ENCODE results near the gene RIPOR2.
"Not testable (repeated sequence)": the region's sequence is repeated elsewhere in the genome, so short reads cannot be mapped to it uniquely, and the experiment has no call there.

Gene RIPOR2

DNA sequence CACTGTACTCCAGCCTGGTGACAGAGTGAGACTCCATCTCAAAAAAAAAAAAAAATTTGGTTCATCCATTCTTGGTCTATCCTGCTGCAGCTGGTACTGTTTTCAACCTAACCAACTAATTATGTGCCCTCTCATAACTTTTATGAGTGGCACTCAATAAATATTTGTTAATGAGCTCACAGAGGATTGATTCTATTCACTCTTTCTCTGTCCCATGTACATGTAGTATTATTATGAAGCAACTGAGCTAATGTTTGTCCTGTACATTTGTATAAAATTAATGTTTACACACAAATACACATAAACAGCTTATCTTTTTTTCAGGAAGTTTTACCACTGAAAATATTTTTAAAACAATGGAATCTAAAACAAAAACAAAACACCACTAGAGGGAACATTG, 10.1 kb downstream of the RIPOR2 start:
- no peak for DNase-seq (ENCODE audit: low spot score)

DNA sequence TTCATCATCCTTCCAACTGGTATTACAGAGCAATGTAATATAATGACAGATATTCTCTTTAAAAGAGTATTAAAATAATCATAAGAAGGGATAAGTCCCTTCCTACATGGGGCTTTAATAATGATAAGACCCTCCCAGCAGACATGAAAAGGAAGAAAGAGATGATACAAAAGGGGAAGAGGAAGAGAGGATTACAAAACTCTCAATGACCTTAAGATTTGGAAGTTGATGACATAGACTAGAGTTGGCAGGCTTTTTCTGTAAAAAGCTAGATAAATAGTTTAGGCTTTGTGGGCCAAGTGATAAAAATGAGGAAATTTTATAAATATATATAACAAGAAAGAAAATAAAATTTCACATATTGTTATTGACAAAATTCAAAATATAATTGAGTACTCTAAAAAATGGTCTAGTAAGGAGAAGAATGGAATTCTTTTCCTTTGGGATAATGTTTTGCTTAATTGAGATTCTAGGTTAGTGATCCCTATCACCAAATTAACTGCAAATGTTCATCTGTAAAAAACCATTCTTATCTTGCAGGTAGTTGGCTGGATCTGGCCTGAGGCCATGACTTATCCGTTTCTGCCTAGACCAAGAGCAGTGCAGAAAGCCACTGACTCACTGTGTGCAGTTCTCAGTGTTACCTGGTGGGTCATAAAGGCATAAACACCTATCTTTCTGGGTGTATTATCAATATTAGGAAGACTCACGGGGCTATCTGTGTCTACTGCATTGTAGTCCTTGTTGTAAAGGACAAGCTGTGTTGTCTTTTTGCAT, 11.0 kb downstream of the RIPOR2 start:
- no peak for DNase-seq (ENCODE audit: low spot score)

DNA sequence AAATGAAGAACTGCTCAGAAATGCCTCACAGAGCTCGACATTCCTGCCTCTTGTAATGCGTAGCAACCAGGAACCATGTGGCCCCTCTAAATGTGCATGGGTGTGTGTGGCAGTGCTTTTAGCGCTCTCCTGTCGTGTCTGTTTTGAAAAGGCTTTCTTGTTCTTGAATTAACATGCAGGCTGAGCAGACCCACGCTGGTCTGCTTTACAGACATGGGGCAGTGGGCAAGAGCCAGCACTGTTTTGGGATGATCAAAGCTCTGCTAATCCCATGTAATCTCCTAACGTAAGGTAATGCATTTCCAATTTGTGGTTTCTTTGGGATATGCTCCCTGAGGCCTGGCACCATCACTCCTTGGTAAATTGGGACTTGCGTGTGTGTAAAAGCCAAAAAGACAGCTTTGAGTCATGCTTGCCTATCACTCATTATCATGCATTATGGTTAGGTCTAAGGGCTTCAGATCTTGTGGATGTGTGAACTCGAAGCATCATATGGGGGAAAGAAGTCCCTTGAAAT, 11.8 kb downstream of the RIPOR2 start:
- DNase-seq (ENCODE audit: low spot score), result no peak

DNA sequence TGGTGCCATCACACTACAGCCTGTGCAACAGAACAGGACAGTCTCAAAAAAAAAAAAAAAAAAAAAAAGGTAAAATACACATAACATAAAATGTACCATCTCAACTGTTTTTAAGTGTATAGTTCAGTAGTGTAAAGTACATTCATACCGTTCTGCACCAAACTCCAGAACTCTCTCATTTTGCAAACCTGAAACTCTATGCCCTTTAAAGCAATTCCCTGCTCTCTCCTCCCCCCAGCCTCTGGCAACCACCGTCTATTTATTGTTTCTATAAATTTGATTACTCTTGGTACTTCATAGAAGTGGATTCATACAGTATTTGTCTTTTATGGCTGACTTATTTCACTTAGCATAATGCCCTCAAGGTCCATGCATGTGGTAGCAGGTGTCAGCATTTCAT, 12.9 kb downstream of the RIPOR2 start:
- DNase-seq (ENCODE audit: low spot score), result no peak

DNA sequence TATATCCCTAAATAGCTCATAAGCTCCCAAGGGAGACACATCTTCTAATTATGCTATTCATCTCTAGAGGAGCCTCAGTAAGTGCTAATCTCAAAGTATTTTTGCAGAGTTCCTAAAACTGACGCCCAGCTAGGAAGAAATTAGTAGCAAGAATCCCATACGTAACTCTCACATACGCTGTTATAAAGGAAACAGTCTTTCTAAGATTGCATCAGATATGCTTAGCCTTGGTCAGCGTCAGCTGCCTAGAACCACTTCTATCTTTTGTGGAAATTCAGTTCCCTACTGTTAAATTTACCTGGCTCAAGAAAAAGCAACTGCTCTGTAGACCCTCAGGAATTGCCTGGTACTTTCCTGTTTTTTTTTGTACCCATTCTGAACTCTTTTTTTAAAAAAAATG, 13.6 kb downstream of the RIPOR2 start:
- DNase-seq (ENCODE audit: low spot score), result no peak

DNA sequence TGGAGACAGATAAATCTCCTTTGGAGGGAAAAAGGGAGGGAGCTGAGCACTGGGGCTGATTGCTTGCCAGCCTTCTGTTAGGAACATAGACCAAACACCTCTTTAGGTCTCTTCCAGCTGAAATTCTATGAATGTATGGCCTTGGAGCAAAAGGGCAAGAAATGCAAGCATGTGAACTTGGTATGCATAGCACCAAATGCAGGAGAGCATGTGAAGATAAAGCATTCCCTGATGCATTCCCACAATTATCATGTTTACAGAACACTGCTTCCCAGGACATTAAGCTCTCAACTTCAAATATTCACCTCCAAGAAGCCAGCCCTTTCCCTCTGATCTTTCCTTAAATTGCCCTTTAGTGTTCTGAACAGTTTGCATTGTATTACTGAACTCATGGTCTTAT, 15.6 kb downstream of the RIPOR2 start:
- DNase-seq (ENCODE audit: low spot score), result no peak

DNA sequence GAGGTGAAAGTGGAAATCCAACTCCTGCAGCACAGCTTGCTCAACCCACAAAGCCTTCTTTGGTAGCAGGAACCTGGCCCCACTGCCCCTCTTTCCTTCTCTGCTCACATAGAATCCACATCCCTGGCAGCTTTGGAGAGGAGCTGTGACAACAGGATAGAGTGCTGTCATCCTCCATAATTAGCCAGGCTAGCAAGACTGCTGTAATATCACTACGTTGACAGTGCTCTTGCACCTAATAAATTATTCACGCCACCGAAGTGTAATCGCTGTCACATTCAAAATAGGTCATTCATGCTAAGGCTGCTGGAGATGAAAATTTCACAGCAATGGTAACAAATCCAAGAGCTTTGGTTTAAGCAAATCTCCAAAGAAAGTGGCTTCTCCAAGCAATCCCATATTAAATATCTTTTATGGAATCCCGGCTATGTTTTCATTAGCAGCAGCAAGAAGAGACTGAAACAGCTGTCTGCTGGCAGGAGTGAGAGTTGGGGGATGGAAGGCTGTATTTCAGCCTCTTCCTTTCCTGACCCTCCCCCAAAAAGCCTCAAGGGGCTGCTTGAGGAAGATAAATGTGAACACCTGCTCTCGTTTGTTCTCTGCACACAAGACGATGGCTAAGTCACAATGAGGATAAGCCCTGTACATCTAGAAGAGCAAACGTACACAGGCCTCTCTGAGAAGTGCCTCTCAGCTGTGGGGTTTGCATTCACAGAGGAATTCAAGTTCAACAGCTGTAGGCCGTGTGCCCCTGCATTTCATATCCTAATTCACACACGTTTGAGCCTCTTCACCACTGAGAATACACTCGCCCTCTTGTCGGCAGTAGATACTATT, 16.5 kb downstream of the RIPOR2 start:
- DNase-seq (ENCODE audit: low spot score), result no peak

DNA sequence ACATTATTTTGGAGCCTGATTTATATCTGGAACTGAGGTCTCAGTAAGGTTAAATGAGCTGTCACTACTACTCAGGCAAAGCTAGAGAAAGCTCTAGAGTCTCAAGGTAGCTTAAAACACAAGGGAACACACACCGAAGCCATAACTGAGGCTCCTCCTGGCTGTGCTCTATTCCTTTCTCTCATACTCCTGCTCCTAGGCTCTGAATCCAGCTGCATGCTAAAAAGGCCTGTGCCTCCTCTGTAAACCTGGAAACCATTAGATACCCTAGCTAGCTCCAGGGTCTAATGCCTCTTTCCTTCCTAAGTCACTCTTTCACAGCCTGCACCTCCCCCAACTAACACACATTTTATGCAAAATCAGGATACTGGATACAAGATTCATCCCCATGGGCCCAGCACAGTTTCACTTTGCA, 17.1 kb downstream of the RIPOR2 start:
- no peak for DNase-seq (ENCODE audit: low spot score)

DNA sequence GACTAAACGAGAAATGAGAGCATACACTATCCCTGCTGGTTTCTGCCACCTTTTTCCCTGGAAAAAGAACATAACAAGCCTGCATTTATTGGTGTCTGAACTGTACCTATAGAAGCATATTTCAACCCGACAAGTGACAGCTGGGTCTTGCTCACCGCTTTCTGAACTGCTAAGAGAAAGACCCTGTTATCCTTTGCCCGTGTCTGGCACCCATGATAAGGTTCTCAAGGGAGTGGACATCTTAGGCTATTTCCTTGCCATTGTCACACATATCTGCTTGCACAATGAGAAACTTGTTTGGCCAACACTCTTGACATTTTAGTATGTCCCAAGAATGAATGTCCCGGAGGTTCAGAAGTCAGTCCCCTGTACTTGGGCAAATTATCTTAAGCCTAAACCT, 19.3 kb downstream of the RIPOR2 start:
- no peak for DNase-seq (ENCODE audit: low spot score)

DNA sequence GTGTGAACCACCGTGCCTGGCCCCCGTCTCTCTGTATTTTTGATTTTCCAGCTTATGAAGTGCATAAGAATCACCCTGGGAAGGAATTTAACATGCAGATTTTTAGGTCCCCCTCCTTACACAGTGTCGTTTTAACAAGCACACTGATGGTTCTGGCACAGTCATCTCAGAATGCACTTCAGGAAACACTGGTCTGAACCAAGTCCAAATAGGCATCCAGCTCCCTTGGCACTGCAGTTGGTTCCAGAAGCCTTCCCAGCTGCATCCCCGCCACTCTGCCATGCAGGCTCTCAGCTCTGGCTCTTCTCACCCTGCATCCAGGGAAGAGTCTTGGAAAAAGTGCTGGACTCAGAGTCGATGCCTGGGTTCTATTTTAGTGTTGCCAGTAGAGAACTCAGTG, 20.1 kb downstream of the RIPOR2 start:
- no peak for DNase-seq (ENCODE audit: low spot score)

DNA sequence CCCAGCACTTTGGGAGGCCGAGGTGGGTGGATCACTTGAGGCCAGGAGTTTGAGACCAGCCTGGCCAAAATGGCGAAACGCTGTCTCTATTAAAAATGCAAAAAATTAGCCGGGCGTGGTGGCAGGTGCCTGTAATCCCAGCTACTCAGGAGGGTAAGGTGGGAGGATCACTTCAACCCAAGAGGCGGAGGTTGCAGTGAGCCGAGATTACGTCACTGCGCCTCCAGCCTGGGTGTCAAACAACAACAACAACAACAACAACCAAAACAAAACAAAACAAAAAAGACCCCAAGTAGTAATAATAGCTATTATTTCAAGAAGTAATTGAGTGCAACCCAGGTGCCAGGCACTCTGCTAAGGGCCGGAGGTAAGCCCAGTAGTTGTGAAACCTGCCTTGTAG, 21.7 kb downstream of the RIPOR2 start:
- not testable (repeated sequence) for DNase-seq (ENCODE audit: low spot score)

DNA sequence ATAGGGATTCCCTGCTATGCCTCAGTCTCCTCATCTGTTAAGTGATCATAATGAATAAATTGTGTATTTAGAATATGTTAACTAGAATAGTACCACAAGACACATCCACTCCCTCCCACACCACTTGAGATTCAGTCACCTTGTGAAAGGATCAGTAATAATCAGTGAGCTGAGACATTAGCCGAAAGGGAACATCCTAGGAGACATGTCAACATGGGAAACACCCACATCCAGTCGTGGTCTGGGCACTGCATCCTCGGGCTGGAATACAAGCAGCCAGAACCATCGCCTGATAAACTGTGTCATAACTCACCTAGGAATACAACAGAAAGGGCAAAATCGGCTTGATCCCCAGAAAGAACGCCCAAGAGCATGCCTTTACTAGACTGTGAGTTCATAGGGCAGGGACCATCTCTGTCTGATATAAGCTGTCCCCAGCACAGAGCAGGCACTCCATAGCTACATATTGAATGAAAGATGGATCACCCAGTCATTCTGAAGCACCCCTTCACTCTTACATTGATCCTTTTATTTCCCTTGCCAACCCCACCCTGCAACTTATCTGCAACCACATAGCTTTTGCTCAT, 23.9 kb downstream of the RIPOR2 start:
- DNase-seq (ENCODE audit: low spot score), result no peak

DNA sequence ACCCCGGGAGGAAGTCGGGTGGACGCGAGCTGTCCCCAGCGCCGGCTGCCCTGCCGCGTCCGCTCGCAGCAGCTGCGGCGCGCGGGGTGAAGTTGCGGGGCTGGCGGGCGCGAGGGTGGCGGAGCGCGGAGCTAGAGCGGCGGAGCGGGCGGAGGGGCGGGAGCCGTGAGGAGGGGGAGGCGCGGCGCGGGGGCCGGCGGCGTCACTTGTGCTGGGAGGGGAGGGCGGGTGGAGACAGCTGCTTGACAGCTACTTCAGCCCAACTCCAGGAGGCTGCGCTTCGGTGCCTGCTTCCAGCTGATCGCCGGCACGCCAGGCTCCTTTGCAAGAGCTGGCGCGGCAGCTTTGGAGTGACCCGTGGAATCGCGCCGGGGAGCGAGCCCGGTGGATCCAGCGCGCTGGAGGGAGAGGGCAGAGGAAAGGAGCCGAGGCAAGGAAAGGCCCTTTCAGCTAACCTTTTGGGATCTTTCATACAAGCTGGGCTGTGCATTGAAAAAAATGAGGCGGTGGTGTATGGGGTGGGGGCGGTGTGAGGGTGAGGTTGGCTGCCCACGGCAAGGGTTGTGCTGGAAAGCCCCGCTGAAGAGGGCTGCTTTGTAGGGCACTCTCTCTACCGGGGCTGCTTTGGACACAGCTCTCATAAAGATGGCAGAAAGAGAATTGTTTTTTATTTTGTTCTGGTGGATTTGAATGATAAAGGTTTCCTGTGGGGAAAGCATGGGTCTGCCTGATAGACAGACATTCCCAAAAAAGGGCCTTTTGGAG, 24.6 kb downstream of the RIPOR2 start:
- no peak for DNase-seq (ENCODE audit: low spot score)

DNA sequence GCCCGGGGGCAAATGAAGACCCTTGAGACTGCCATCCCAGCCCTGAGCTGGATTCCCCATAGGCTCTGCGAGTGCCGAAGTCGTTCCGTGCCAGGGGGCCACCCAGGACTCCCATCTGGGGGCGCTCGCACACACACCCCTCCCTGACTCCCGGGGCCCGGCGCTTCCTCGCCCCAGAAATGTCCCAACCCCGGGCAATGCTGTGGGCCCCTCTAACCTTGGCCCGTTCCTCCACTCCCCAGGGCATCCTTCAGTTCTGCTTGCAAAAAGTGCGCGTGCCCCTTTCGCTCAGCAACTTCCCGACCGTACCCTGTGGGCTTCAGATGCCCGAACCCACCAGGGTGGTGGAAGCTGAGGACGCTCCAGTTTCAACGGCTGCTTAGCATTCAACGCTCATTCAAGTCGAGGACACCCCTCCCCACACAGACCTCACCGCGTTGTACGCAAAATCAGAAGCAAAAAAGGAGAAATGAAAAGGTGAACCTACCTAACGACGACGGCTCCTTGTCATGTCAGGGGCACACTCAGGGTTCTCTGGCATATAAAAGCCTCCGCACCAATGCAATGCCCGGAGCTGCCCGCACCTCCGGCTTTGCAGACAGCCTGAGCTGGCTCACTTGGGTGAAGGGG, 25.3 kb downstream of the RIPOR2 start:
- DNase-seq (ENCODE audit: low spot score), result no peak

DNA sequence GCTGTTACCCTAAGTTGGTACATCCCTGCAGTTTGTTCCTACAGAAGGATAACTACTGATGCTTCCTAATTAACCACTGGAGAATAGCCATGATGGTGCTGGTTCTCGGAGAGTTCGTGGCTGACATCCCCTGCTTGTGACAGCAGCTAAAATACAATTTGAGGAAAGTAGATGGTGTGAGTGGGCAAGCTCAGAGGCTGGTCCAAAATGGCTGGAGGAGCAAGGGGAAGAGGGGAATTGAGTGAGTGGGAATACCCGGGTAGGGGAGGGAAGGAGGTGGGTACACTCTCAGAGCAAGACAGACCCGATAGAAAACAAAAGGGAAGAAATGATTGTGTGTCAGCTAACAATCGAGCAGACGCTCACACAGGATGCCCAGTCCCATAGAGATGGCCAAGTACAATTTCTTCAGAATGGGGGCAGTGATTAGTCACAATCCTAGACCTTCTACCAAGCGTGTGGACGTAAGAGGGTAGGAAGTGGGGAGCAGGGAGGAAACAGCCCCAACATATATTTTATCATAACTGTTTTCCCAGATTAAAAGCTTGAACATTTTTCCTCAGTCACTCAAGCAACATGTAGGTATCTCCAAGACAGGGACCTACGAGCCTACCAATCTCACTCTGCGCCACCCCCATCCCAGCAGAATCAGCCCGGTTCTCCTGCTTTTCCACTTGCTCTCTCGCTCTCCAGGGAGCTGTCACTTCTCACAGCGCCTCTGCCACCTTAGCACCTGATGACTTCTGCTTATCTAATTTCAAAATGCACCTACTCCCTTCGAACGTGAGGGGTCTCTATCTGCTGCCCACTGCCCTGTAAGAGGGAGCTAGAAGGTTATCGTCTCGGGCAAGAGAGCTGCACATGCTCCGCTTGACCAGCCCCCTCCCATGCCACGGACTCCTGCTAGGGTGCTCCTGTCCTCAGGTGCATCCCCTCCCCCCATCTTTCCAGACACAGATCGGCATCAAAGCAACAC, 26.2 kb downstream of the RIPOR2 start:
- no peak for DNase-seq (ENCODE audit: low spot score)

DNA sequence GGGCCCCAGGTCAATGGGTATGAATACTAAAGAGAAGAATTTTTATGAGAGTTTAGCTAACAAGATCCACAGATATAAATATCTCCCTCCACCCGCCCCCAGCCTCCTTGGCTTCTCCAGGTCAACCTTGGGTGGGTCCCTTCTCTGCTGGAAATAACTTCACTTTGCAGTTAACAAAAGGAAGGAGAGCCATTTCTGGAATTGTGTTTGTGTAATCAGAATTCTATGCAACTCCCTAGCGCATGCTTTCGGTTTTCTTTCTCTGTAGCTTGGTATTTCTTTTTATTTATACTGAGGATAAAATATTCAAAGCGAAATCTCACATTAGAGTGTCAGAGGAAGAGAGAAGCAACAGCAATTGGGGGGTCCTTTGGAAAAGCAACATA, 27.1 kb downstream of the RIPOR2 start:
- DNase-seq (ENCODE audit: low spot score), result no peak

DNA sequence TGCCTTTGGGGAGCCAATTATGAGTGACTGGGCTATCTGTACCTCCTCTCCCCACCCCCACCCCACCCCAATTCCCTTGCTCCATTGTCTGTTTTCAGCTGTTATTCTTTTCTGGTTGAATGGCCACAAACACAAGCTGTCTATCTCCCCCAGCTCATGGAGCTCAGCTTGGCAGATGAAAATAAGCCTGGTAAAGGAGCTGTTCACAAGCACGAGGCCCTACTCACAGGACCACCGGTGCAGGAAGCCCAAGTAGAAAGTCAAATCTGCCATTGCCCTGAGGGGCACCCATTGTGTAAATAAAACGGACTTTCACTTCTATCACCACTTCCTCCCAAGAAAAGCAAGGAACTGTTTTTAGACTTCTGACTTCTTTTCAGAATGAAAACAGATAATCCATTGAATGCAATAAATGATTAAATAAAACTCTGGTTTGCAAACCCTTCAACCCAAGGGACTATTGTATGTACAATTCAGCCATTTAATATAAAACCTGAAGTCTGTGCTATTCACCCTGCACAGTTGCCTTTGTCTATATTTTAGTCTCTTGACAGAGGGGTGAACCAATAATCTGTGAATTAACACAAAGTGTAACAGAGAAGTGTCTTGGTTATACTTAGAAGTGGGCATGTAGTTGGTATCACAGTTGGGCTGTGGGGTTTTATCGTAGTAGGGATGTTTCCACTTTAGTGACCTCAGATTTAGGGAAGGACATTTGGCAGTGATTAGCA, 27.7 kb downstream of the RIPOR2 start:
- DNase-seq (ENCODE audit: low spot score), result no peak

DNA sequence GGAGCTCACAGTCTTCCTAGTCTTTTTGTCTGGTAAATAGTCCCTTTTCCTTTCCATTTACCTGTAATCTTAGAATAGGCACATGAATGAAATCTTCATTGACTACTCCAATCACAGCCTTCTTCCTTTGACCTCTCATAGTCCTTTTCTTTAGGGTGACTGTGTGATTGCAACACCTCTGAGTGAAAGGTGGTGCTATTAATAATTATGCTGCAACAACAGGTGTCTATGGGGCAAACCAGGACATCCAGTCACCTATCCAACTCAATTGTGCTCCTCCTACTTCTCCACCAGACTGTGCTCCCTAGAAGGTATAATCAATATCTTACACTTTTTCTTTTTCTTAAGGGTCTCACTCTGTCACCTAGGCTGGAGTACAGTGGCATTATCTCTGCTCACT, 29.4 kb downstream of the RIPOR2 start:
- DNase-seq (ENCODE audit: low spot score), result no peak

DNA sequence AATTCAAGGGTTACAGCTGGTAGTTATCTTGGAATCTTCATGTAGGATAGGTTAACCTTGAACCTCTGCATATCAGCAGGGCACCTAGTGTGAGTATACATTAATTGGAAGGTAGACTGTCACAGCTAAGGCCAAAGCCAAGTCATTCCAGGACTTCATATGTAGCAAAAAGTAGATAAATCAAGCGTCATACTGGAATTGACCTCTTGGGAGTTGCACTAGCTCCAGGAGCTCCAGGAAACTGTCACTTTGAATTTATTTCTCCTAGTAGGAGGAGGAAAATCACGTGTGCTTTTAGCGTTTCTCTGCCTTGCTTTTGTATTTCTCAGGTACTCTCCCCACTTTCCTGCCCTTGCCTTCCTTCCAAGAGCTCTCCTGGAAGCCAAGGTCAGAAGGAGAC, 30.3 kb downstream of the RIPOR2 start:
- DNase-seq (ENCODE audit: low spot score), result no peak

DNA sequence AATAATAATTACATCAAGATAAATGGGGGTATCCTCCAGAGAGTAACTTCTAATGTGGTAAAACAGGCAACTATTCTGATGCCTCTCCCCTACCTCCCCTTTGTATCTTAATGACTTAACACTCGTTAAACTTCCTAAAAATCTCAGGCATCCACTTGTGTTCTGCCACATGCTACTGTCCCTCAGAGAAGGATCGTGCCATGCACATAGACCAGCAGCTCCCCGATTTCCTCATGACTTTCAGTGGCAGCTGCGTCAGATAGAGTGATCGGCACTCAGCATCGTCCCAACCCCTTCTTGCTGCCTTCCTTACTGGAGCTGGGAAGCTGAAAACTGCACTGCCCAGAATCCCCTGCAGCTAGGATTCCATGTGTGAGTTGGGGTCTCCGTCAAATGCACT, 32.1 kb downstream of the RIPOR2 start:
- no peak for DNase-seq (ENCODE audit: low spot score)
